Measurements from ENCODE around the gene SCARF2.
A peak's percentile ranks its signal among the peaks of the same experiment; 100 is the strongest.

SCARF2 gene

DNA sequence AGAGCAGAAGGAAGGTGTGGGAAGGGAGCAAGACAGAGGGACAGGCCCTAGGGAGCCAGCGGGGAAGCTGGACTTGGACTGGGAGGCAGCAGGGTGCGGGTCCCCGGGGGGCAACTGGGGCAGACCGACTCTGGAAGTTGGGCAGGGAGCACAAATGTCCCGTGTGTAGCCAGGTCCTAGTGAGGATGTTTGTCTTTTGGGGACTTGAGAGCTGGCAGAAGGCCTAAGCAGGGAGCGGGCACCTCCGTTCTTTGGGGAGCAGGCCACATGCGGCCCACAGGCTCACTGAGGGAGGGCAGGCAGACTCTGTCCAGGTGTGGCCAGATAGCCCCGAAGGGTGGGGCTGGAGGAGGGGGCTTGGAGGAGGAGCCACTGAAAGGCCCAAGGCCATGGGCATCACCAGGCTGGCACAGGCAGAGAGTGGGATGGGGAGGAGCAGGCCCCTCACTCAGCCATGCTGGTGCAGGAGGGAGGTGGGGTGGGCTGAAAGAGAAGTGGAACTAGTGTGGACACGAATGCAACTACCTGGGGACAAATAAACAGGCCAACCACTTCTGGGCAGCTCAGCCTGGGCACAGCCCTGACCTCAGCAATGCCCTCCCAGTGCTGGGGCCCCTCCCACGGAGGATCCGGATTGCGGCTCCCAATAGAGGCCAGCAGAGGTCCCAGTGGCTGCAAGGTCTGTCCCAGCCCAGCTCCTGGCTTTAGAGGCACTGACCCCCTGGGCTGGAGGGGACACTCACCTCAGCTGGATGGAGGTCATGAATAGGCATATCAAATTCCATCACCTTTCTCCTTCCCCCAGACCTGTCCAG, 1.3 kb upstream of the SCARF2 start:
- no peak for DNase-seq

- no peak for DNase-seq
These were observed 727 bp upstream of the SCARF2 start for GRCh38 chr22:20438427-20438677.

- DNase-seq, result peak; percentile 21 to 28
These were observed 635 bp downstream of the SCARF2 start for GRCh38 chr22:20436768-20437612.

DNA sequence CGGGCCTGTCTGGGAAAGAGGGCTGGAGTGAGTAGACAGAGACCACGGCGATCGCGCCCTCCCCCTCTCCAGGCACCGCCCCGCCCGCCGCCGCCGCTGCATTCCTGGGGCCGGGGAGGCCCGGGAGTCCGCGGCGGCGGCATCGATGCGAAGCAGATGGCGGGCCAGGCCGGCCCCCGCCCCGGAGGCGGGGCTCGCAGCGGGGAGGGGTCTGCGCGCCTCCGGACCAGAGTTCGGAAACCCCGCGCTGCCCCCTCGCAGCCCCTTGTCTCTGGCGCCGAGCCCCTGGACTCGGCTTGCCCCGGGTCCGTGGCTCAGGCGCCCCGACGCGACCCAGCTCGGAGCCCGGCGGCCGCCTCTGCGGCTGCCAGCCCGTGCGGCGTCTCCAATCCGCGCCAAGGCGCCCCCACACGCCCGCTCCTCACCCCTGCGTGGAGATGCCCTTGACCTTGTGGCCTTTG, 1.3 kb downstream of the SCARF2 start:
- no peak for DNase-seq

DNA sequence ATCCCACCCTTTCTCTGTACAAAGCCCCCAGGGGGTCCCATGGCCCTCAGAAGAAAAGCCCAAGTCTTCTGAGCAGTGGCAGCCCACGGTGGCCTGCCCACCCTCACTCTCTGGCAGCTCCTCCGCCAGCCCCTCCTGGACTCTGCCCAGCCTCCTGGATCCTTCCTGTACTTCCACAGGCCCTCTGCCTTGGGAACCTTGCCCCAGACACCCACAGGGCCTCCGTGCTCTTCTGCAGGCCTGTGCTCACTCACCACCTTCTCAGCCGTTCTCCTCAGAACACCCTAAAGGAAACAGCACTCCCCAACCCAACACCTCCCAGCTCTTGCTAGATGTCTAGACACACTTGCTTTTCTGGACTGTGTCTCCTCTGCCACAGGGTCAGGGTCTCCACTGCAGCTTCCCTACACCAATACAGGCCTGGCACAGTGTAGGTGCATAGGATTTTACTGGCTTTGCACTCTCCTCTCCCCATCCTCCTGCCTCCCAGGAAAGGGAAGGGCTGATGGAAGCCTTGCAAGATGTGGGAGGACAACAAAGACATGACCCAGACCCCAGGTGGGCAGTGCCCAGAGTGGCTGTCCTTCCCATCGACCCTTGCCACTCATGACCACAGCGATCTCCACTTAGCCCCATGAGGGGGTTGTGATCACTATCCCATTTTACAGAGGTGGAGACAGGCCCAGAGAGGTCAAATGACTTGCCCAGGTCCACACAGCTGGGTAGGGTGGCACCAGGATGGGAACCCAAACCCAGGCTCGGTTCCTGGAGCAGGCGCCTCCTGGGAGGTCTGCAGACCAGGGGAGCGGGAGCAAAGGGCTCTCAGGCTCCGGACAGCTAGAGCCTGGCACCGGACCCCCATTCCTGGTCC, 2.0 kb downstream of the SCARF2 start:
- no peak for DNase-seq

GRCh38 chr22:20434773-20435172, 2.9 kb downstream of the SCARF2 start:
- no peak for DNase-seq

GRCh38 chr22:20434264-20434751, 3.3 kb downstream of the SCARF2 start:
- DNase-seq, result no peak

GRCh38 chr22:20433686-20434241, 3.9 kb downstream of the SCARF2 start:
- DNase-seq, result no peak

- DNase-seq, result no peak
These were observed 4.4 kb downstream of the SCARF2 start for GRCh38 chr22:20433191-20433590.

DNA sequence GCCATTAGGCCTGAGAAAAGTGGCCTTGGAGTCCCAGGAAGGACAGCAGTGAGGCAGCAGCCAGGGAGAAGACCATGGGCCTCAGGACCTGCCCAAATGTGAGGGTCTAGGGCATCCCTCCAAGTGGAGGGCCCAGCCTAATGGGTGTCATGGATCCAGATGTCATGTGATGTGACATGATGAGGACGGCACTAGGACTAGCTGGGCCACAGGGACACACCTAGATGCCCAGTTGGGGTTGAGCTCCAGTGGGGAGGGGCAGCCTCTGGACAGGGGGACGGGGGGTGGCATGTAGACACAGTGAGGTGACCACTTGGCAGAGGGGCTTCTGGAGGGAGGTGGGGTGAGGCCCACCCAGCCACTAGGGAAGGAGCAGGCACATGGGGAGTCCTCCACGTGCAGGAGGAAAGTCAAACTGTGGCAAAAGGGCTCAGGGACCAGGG, 5.4 kb downstream of the SCARF2 start:
- DNase-seq, result no peak

DNA sequence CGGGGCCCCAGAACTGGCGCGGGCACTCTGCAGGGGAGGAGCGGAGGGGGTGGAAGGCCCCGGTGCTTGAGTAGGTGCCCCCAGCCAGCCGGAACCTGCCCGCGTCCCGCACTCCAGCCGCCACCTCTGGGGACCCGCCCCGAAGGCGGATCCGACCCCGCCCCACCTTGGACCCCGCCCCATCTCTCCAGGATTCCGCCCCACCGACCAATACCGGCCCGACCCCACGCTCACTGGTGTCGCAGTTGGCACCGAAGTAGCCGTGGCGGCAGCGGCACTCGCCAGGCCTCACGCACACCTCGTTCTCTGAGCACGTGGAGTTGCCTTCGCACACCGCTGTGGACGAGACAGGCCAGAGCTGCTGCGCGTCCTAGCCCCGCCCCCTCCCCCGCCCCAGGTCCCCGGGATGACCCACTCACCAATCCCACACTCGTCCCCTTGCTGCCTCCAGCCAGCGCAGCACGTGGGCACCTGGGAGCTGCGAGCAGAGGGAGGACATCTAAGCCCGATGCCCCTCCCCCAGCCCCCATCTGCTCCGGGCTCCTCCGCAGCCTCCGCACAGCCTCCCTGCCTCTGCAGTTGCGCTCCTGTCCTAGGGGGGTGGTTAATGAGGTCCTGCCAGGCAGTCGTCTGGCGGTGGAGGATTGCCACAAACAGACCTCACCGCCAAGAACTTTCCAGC, 6.0 kb downstream of the SCARF2 start:
- DNase-seq, result no peak

DNA sequence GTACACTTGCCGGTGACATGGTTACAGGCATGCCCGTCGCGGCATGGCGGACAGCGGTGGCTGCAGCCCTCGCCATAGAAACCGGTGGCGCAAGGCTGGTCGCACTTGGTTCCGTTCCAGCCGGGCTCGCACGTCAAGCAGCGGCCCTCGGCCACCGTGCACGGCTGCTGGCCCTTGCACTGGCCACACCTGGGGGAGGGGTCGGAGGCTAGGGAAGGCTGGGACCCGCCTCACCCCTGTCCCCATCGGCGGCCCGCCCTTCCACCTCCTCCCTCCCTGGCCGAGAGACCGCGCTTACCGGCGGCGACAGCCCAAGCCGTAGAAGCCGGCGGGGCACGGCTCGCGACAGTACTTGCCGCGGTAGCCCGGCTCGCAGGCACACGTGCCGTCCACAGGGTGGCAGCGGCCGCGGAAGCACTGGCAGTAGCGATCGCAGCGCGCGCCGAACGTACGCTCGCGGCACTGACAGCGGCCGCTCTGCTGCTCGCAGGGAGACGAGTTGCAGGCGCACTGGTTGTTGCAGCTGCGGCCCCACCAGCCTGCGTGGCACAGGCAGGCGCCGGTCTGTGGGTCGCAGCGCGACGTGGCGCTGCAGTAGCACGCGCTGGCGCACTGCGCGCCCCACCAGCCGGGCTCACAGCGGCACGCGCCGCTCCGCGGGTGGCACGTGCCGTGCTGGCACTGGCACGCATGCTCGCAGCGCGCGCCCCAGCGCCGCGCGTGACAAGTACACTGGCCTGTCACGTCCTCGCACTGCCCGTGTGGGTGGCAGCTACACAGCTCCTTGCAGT, 6.7 kb downstream of the SCARF2 start:
- peak; percentile 65 to 68 for DNase-seq

GRCh38 chr22:20430101-20430719, 7.4 kb downstream of the SCARF2 start:
- DNase-seq, result peak; percentile 23 to 31

DNA sequence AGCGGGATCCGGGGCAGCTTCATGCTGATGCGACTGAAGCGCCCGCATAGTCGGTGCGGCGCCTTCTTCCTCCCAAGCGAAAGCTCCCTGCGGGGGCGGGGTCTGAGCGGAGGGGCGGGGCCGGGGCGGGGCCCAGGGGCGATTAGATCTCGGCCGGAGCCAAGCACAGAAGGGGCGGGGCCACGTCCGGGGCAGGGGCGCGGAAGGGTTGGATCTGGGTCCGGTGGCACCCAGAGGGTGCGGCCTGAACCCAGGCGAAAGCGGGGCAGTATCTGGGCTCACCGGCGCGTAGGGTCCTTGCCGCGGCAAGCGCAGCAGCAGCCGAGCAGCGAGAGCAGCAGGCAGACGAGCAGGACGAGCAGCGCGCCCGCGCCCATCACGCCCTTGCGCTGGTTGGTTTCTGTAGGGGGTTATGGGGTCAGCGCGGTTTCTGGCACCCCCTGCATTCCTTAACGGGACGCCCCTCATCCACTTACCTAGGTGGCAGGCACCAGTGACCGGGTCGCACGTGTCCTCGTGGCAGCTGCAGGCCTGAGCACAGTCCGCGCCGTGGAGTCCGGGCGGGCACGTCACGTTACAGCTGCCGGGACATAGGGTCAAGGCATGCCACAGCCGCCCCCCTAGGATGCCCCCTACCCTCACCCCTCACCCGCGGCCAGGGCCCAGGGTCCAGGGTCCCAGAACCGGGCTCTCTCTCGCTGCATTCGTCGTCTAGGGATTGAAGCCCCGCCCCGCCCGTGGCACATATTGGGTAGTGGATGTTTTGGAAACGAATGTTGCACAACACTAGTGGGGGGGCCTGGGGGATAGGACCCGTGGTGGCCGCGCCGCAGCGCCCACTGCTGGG, 8.1 kb downstream of the SCARF2 start:
- peak; percentile 82 to 83 for DNase-seq

DNA sequence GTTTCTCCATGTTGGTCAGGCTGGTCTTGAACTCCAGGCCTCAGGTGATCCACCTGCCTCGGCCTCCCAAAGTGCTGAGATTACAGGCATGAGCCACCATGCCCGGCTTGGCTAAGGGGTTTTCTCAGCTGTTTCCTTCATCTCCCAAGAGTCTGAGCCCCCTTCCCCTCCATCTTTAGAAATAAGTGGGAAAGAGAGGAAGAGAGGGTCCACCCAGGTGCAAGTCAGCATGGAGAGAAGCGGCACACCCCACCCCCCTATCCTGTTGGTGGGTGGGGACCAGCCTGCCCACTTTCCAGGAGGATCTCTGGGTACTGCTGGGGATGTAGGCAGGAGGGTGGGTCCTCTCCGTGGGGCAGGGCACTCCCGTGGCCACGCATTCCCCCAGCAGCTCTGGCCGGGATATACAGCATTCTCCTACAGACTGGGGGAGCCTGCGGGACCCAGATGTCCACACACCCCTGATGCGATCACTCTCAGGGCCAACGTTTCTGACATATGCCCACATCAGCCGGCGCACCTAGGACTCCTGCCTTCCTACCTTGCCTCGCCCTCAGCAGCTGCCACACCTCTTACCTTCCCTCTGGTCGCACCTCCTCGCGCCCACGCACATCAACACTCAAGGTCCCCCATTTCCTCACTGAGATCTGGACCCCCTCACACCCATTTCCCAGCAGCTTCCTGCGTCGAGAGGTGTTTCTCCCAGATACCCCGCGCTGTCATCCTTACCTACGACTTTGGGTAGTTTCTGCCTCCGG, 8.9 kb downstream of the SCARF2 start:
- DNase-seq, result no peak

GRCh38 chr22:20427945-20428417, 9.6 kb downstream of the SCARF2 start:
- DNase-seq, result no peak

DNA sequence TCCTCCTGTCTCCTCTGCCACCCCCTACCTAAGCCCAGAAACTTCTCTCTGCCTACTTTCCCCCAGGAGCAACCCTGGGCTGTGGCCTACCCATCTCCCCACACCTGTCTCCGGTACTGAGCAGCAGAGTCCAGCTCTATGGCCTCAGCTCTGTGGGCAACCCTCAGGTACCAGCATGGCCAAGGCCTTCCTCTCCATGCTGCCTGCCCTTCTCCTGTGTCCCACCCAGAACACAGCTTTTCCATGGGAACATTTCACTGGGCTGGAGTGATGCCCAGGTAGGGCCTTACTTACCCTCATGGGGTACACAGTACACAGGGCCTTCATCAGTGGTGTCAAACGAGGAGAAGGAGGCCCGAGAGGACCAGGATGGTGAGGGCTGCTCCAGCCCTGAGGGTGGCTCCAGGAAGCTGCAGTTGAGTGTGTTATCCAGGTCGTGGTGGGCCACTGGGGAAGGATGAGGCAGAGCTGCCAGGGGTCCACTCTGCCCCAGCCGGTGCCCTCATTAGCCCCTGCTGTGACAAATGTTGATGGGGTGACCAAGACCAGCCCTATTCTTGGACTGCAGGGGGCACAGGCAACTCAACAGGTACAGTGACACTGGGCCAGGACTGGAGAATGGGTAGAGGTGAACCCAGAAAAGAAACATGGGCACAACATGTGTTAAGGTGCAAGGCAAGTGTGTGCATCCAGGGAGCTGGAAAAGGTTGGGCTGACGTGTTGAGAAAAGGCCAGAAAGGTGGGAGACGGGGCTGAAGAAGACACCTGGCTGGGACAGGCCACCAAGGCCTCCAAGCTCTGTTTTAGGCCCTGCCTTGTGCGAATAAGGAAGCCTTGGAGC, 10.3 kb downstream of the SCARF2 start:
- DNase-seq, result no peak

GRCh38 chr22:20426259-20426615, 11.4 kb downstream of the SCARF2 start:
- no peak for DNase-seq
